GM15510 (cell line): Measurements from ENCODE around the gene RUBCNL.

Experiments used
- POLR2A ChIP-seq: IDR thresholded peaks from 3 replicates; pipeline ENCODE4 v1.6.1; 2011; ENCODE audit warnings: borderline replicate concordance; ENCODE audit not compliant: insufficient read length; ENCODE audit errors: extremely low read depth

The RUBCNL gene

GRCh38 chr13:46334035-46334822, 52.8 kb downstream of the RUBCNL start:
- TF ChIP-seq POLR2A = no peak

- TF ChIP-seq POLR2A = no peak
These were observed 54.3 kb downstream of the RUBCNL start for GRCh38 chr13:46332772-46333171.

- TF ChIP-seq POLR2A = no peak
These were observed 57.4 kb downstream of the RUBCNL start for GRCh38 chr13:46329624-46330023.

- no peak for TF ChIP-seq POLR2A
These were observed 59.8 kb downstream of the RUBCNL start for GRCh38 chr13:46327246-46327645.

GRCh38 chr13:46324976-46325375, 62.1 kb downstream of the RUBCNL start:
- TF ChIP-seq POLR2A = no peak

GRCh38 chr13:46321494-46322225, 65.4 kb downstream of the RUBCNL start:
- no peak for TF ChIP-seq POLR2A

GRCh38 chr13:46320821-46321220, 66.2 kb downstream of the RUBCNL start:
- no peak for TF ChIP-seq POLR2A

GRCh38 chr13:46320406-46320805, 66.6 kb downstream of the RUBCNL start:
- no peak for TF ChIP-seq POLR2A

GRCh38 chr13:46318986-46319385, 68.1 kb downstream of the RUBCNL start:
- TF ChIP-seq POLR2A = no peak

- no peak for TF ChIP-seq POLR2A
These were observed 69.9 kb downstream of the RUBCNL start for GRCh38 chr13:46317120-46317519.

GRCh38 chr13:46315491-46316075, 71.5 kb downstream of the RUBCNL start:
- TF ChIP-seq POLR2A = no peak

GRCh38 chr13:46315036-46315435, 72.0 kb downstream of the RUBCNL start:
- TF ChIP-seq POLR2A = no peak

- TF ChIP-seq POLR2A = no peak
These were observed 72.5 kb downstream of the RUBCNL start for GRCh38 chr13:46314587-46314986.

- TF ChIP-seq POLR2A = no peak
These were observed 73.4 kb downstream of the RUBCNL start for GRCh38 chr13:46313432-46314257.

- TF ChIP-seq POLR2A = no peak
These were observed 74.0 kb downstream of the RUBCNL start for GRCh38 chr13:46313024-46313423.
